H9 (cell line): ENCODE data around the gene GPR107. TPM values are rescaled to one million over a fixed set of nuclear protein-coding genes. Genes with fewer than 3 reads are reported as not detected.

ENCODE experiments used
- DNase-seq: peaks from one replicate; pipeline ENCODE4 v3.0.0-alpha.2; 2017
- H2AFZ ChIP-seq: one replicate; pipeline ENCODE4 v1.6.1; 2013; ENCODE audit warnings: mild to moderate bottlenecking, low read length, control low read depth, moderate library complexity
- H2AK5ac ChIP-seq: 2 replicates; pipeline ENCODE4 v1.6.1; 2013; ENCODE audit warnings: low read length, control low read depth, mixed read lengths; ENCODE audit not compliant: insufficient read length
- H2BK120ac ChIP-seq: one replicate; pipeline ENCODE4 v1.6.1; 2013; ENCODE audit warnings: low read depth, mild to moderate bottlenecking, low read length, control low read depth, inconsistent platforms; ENCODE audit not compliant: poor library complexity, severe bottlenecking
- H2BK12ac ChIP-seq: 2 replicates; pipeline ENCODE4 v1.6.1; 2013; ENCODE audit warnings: low read length, control low read depth, mixed read lengths, low read depth; ENCODE audit not compliant: insufficient read length
- H2BK15ac ChIP-seq: 2 replicates; pipeline ENCODE4 v1.6.1; 2013; ENCODE audit warnings: low read depth, low read length, control low read depth
- H2BK20ac ChIP-seq: one replicate; pipeline ENCODE4 v1.6.1; 2013; ENCODE audit warnings: low read depth, mild to moderate bottlenecking, low read length, control low read depth, inconsistent platforms; ENCODE audit not compliant: poor library complexity, severe bottlenecking
- H2BK5ac ChIP-seq: 2 replicates; pipeline ENCODE4 v1.6.1; 2013; ENCODE audit warnings: low read length, control low read depth, mixed read lengths; ENCODE audit not compliant: insufficient read length
- H3K14ac ChIP-seq: 2 replicates; pipeline ENCODE4 v1.6.1; 2013; ENCODE audit warnings: low read length, control low read depth; ENCODE audit not compliant: insufficient read depth
- H3K18ac ChIP-seq: 2 replicates; pipeline ENCODE4 v1.6.1; 2013; ENCODE audit warnings: low read depth, mild to moderate bottlenecking, mixed read lengths, low read length, control low read depth; ENCODE audit not compliant: insufficient read length
- H3K23ac ChIP-seq: 2 replicates; pipeline ENCODE4 v1.6.1; 2013; ENCODE audit warnings: low read length, control low read depth, mixed read lengths, low read depth; ENCODE audit not compliant: insufficient read length
- H3K23me2 ChIP-seq: 2 replicates; pipeline ENCODE4 v1.6.1; 2013; ENCODE audit warnings: low read depth, mild to moderate bottlenecking, mixed read lengths, low read length, control low read depth; ENCODE audit not compliant: insufficient read length, poor library complexity, severe bottlenecking
- H3K27ac ChIP-seq: 2 replicates; pipeline ENCODE4 v1.5.1; 2013; ENCODE audit warnings: low read length, control low read depth, mixed read lengths, low read depth; ENCODE audit not compliant: insufficient read length
- H3K27me3 ChIP-seq: 2 replicates; pipeline ENCODE4 v1.6.1; 2013; ENCODE audit warnings: low read length, control low read depth, inconsistent platforms; ENCODE audit not compliant: insufficient read depth
- H3K4ac ChIP-seq: 2 replicates; pipeline ENCODE4 v1.6.1; 2013; ENCODE audit warnings: low read depth, mild to moderate bottlenecking, control low read depth, inconsistent platforms, low read length, moderate library complexity
- H3K4me1 ChIP-seq: 2 replicates; pipeline ENCODE4 v1.6.1; 2013; ENCODE audit warnings: low read length, control low read depth, inconsistent platforms; ENCODE audit not compliant: insufficient read depth
- H3K4me2 ChIP-seq: 2 replicates; pipeline ENCODE4 v1.6.1; 2013; ENCODE audit warnings: low read length, control low read depth, mixed read lengths; ENCODE audit not compliant: insufficient read length, insufficient read depth
- H3K56ac ChIP-seq: 2 replicates; pipeline ENCODE4 v1.6.1; 2013; ENCODE audit warnings: low read depth, mild to moderate bottlenecking, mixed read lengths, low read length, control low read depth; ENCODE audit not compliant: insufficient read length
- H3K79me1 ChIP-seq: 2 replicates; pipeline ENCODE4 v1.6.1; 2013; ENCODE audit warnings: low read depth, mild to moderate bottlenecking, moderate library complexity, low read length, control low read depth, inconsistent platforms; ENCODE audit not compliant: insufficient read depth, poor library complexity, severe bottlenecking
- H3K79me2 ChIP-seq: 2 replicates; pipeline ENCODE4 v1.6.1; 2013; ENCODE audit warnings: low read length, control low read depth, inconsistent platforms; ENCODE audit not compliant: insufficient read depth
- H3K9ac ChIP-seq: 2 replicates; pipeline ENCODE4 v1.6.1; 2013; ENCODE audit warnings: low read length, control low read depth, mixed read lengths; ENCODE audit not compliant: insufficient read length; ENCODE audit errors: extremely low read depth
- H3K9me3 ChIP-seq: one replicate; pipeline ENCODE4 v1.6.1; 2013; ENCODE audit warnings: low read depth, low read length, inconsistent platforms; ENCODE audit not compliant: control insufficient read depth
- H3T11ph ChIP-seq: one replicate; pipeline ENCODE4 v1.6.1; 2013; ENCODE audit warnings: mild to moderate bottlenecking, low read length, control low read depth, inconsistent platforms
- H4K20me1 ChIP-seq: one replicate; pipeline ENCODE4 v1.6.1; 2013; ENCODE audit not compliant: control insufficient read depth, insufficient read length, insufficient read depth
- H4K5ac ChIP-seq: 2 replicates; pipeline ENCODE4 v1.6.1; 2013; ENCODE audit warnings: low read depth, mild to moderate bottlenecking, mixed read lengths, low read length, control low read depth; ENCODE audit not compliant: insufficient read length
- H4K8ac ChIP-seq: replicated peaks from 2 replicates; pipeline ENCODE4 v1.6.1; 2013; ENCODE audit warnings: low read length, control low read depth, mixed read lengths, low read depth; ENCODE audit not compliant: insufficient read length
- H4K91ac ChIP-seq: 2 replicates; pipeline ENCODE4 v1.6.1; 2013; ENCODE audit warnings: low read depth, mild to moderate bottlenecking, moderate library complexity, mixed read lengths, low read length, control low read depth; ENCODE audit not compliant: insufficient read length
- H3K27ac Mint-ChIP-seq, 3 experiments: 2 replicates in 2 of 3; 3 replicates in 1 of 3; pipeline ENCODE4 v1.8.0; 2020 to 2021; ENCODE audit warnings: mixed read lengths in 3 of 3, mild to moderate bottlenecking in 1 of 3, moderate library complexity in 1 of 3
- H3K27me3 Mint-ChIP-seq: 2 replicates; pipeline ENCODE4 v1.8.0; 2021; ENCODE audit warnings: low read depth, mild to moderate bottlenecking, moderate library complexity, mixed read lengths
- H3K36me3 Mint-ChIP-seq, 3 experiments: 2 replicates in 2 of 3; 3 replicates in 1 of 3; pipeline ENCODE4 v1.8.0; 2020 to 2021; ENCODE audit warnings: low read depth in 3 of 3, mixed read lengths in 3 of 3; ENCODE audit not compliant: insufficient read depth in 1 of 3
- H3K4me1 Mint-ChIP-seq, 2 experiments: 2 replicates each; pipeline ENCODE4 v1.8.0; 2020; ENCODE audit warnings: mixed read lengths in 2 of 2
- H3K4me3 Mint-ChIP-seq, 2 experiments: 2 replicates in 1 of 2; 3 replicates in 1 of 2; pipeline ENCODE4 v1.8.0; 2020 to 2021; ENCODE audit warnings: mild to moderate bottlenecking in 2 of 2, mixed read lengths in 2 of 2, moderate library complexity in 1 of 2
- H3K9me3 Mint-ChIP-seq, 2 experiments: 2 replicates in 1 of 2; 3 replicates in 1 of 2; pipeline ENCODE4 v1.8.0; 2020; ENCODE audit warnings: mild to moderate bottlenecking in 2 of 2, mixed read lengths in 2 of 2, moderate library complexity in 1 of 2
- WGBS: extraction: QIAGEN DNeasy Blood & Tissue Kit; methylation state at CpG from one replicate; pipeline ENCODE4 v1.1.7; 2013; ENCODE audit warnings: missing lambda C conversion rate, low lambda C conversion rate, mixed read lengths; ENCODE audit not compliant: insufficient read length; ENCODE audit errors: extremely low coverage; 5-methylcytosine and 5-hydroxymethylcytosine counted together
- total RNA-seq: library from RNA; stranded (reverse); gene quantifications from 2 replicates; pipeline ENCODE4 v1.2.1, GENCODE V29; 2021
- TF ChIP-seq, protein P1 (sequence below): fragments of 200-600 bp; sonication (generic); conservative IDR thresholded peaks from 3 replicates; pipeline ENCODE4 v1.8.0; 2021; ENCODE audit warnings: antibody characterized with exemption, mild to moderate bottlenecking

Gene GPR107
- total RNA-seq, 1 experiment from 2014 or later = 38.0 TPM

DNA sequence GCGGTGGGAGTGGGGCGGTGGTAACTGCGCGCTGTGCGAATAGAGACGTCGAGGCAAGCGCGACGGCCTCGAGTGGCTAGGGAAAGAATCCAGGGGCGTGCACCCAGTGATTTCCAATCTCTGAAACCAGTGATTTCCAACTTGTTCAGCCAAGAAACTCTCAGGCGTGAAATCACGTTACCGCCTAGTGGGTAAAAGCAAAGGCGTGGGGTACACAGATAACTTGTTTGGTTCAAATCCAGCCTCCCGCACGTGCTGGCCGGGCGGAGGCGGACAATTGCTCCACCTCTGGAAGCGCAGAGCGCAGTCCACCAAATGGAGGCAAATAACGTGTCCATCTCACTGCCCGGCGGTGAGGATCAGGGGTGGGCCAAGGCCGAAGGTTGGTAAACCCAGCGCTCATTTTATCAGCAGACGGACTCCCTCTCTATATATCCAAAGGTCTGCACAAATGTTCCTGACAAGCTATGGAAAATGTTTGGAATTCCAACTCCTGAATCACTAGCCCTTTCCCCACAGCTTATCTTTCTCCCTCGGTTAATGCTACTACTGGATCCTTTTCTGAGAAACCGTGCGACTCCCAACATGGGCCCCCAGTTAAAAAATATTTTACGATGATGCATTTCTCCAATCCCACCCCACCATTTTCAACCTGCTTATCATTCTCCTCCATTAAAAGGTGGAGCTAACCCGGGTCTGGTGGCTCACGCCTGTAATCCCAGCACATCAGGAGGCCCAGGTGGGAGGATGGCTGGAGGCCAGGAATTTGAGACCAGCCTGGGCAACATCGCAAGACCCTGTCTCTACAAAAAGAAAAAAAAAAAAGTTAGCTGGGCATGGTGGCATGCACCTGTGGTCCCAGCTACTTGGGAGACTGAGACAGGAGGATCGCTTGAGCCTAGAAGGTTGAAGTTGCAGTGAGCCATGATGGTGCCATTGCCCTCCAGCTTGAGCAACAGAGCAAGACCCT, 9.8 kb upstream of the GPR107 start:
- Histone ChIP-seq H3K4me2 (peak overlapping the region; percentile 39), H2AFZ (no peak overlapping the region), H4K5ac (no peak overlapping the region), H3K23me2 (peaks cover 14% of the 10 kb centered on the region), H4K20me1 (no peaks in the 10 kb centered on the region), H3K23ac (no peak overlapping the region), H2BK15ac (no peak overlapping the region), H3K9me3 (no peaks in the 10 kb centered on the region), H3K4ac (no peak overlapping the region), H2AK5ac (no peak overlapping the region), H3K27me3 (no peaks in the 10 kb centered on the region; the same call in 1 of the 2 replicates), H2BK120ac (no peak overlapping the region), H4K91ac (no peak overlapping the region), H3K56ac (no peak overlapping the region), H3K14ac (peak overlapping the region; percentile 42; the same call in 1 of the 2 replicates), H4K8ac (no peak overlapping the region), H3K9ac (no peak overlapping the region), H2BK12ac (no peak overlapping the region), H3T11ph (no peak overlapping the region), H3K79me2 (no peaks in the 10 kb centered on the region), H3K79me1 (no peaks in the 10 kb centered on the region), H3K27ac (no peak overlapping the region), H3K18ac (peak overlapping the region; percentile 49), H2BK5ac (no peak overlapping the region), H3K4me1 (no peaks in the 10 kb centered on the region), H2BK20ac (no peak overlapping the region)
- H3K36me3 Mint-ChIP-seq = peaks cover 0 to 3% (median 2%) of the 10 kb centered on the region in 3 experiments; a peak in 2 of 7 replicates
- no CpG with 5 or more reads among the region's 37 CpGs for WGBS
- 0 out of 7 replicates have a peak overlapping the region, but pooled peaks of 1 of the 3 experiments have one; percentile 88 for H3K27ac Mint-ChIP-seq
- peaks cover 21 to 28% of the 10 kb centered on the region in 2 experiments for H3K4me1 Mint-ChIP-seq
- TF ChIP-seq, protein P1, sequence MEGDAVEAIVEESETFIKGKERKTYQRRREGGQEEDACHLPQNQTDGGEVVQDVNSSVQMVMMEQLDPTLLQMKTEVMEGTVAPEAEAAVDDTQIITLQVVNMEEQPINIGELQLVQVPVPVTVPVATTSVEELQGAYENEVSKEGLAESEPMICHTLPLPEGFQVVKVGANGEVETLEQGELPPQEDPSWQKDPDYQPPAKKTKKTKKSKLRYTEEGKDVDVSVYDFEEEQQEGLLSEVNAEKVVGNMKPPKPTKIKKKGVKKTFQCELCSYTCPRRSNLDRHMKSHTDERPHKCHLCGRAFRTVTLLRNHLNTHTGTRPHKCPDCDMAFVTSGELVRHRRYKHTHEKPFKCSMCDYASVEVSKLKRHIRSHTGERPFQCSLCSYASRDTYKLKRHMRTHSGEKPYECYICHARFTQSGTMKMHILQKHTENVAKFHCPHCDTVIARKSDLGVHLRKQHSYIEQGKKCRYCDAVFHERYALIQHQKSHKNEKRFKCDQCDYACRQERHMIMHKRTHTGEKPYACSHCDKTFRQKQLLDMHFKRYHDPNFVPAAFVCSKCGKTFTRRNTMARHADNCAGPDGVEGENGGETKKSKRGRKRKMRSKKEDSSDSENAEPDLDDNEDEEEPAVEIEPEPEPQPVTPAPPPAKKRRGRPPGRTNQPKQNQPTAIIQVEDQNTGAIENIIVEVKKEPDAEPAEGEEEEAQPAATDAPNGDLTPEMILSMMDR = no peak
- H3K9me3 Mint-ChIP-seq = peaks cover 2 to 3% of the 10 kb centered on the region in 2 experiments; a peak in 3 of 5 replicates
- H3K4me3 Mint-ChIP-seq = peak overlapping the region; percentile 94 to 96
- H3K27me3 Mint-ChIP-seq = peaks cover 28% of the 10 kb centered on the region
- DNase-seq = peak; percentile 55
